ENCODE data around the gene TMEM109.
A peak's percentile ranks its signal among the peaks of the same experiment; 100 is the strongest.

The TMEM109 gene

DNA sequence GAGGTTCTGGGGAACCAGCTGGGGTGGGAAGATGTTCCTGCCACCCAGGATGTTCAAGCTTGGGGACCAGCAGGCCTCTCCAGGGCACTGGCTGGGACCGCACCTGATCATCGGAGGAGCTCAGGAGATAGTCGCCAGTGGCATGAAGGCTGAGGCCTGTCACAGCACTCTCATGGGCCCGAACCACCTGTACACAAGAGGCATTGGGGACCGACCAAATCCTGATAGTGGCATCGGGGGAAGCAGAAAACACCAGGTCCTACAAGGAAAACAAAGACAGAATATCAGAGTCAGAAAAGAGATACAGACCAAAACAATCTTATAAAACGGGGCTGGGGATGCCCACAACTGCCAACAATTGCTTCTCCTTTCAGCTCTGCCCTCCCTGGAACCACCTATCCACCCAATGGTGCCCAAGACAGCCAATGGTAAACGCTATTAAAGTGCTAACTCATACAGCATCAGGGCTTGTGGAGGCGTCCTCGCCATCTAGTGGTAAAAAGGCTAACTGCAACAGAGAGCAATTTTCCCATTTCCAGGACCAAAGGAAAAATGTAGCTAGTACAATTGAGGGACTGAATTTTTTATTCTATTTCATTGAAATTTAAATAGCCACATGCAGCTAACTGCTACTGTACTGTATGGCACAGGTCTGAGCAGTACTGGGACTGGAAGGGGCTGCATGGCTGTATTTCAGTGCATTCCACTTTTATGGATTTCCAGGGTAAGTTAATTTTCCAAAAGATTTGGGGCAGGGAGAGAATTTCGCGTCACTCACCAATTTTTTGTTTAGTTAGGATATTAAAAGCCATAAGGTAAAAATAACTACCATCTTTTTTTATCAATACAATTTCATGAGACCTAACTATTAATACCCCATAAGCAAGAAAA, 14.7 kb upstream of the TMEM109 start:
- H3K36me3 Mint-ChIP-seq (ENCODE audit: low read depth) = peaks cover 79% of the 10 kb centered on the region
- H3K4me3 Mint-ChIP-seq = peak overlapping the region in 1 of 3 experiments; percentile 36
- no peak overlapping the region for H3K27ac Mint-ChIP-seq
- H3K9me3 Mint-ChIP-seq = no peaks in the 10 kb centered on the region
- TF ChIP-seq, protein P1, sequence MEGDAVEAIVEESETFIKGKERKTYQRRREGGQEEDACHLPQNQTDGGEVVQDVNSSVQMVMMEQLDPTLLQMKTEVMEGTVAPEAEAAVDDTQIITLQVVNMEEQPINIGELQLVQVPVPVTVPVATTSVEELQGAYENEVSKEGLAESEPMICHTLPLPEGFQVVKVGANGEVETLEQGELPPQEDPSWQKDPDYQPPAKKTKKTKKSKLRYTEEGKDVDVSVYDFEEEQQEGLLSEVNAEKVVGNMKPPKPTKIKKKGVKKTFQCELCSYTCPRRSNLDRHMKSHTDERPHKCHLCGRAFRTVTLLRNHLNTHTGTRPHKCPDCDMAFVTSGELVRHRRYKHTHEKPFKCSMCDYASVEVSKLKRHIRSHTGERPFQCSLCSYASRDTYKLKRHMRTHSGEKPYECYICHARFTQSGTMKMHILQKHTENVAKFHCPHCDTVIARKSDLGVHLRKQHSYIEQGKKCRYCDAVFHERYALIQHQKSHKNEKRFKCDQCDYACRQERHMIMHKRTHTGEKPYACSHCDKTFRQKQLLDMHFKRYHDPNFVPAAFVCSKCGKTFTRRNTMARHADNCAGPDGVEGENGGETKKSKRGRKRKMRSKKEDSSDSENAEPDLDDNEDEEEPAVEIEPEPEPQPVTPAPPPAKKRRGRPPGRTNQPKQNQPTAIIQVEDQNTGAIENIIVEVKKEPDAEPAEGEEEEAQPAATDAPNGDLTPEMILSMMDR (IDR thresholded peaks at IDR 0.05; ENCODE audit: unreplicated experiment in 3 of 3) = peak; percentile 90 to 94 (median 93)
- no peaks in the 10 kb centered on the region for H3K27me3 Mint-ChIP-seq (ENCODE audit: low read depth)
- peaks cover 7% of the 10 kb centered on the region for H3K4me1 Mint-ChIP-seq

- no peak overlapping the region for H3K4me3 Mint-ChIP-seq
- H3K9me3 Mint-ChIP-seq = no peaks in the 10 kb centered on the region
- no peaks in the 10 kb centered on the region for H3K27me3 Mint-ChIP-seq (ENCODE audit: low read depth)
- peaks cover 11% of the 10 kb centered on the region for H3K4me1 Mint-ChIP-seq
- peaks cover 74% of the 10 kb centered on the region for H3K36me3 Mint-ChIP-seq (ENCODE audit: low read depth)
- H3K27ac Mint-ChIP-seq = no peak overlapping the region
- TF ChIP-seq, protein P1 (IDR thresholded peaks at IDR 0.05; ENCODE audit: unreplicated experiment in 3 of 3) = no peak
These were observed 14.0 kb upstream of the TMEM109 start for GRCh38 chr11:60899977-60900376.

GRCh38 chr11:60900673-60901404, 13.1 kb upstream of the TMEM109 start:
- no peaks in the 10 kb centered on the region for H3K9me3 Mint-ChIP-seq
- H3K4me1 Mint-ChIP-seq = peaks cover 20% of the 10 kb centered on the region
- H3K4me3 Mint-ChIP-seq = no peak overlapping the region
- H3K36me3 Mint-ChIP-seq (ENCODE audit: low read depth) = peaks cover 65% of the 10 kb centered on the region
- TF ChIP-seq, protein P1 (IDR thresholded peaks at IDR 0.05; ENCODE audit: unreplicated experiment in 3 of 3) = no peak
- no peaks in the 10 kb centered on the region for H3K27me3 Mint-ChIP-seq (ENCODE audit: low read depth)
- H3K27ac Mint-ChIP-seq = no peak overlapping the region

- Mint-ChIP-seq H3K4me3 (peak overlapping the region in 2 of 3 experiments; percentile 61 to 72), H3K27ac (no peak overlapping the region), H3K9me3 (no peaks in the 10 kb centered on the region), H3K27me3 (ENCODE audit: low read depth) (no peaks in the 10 kb centered on the region), H3K36me3 (ENCODE audit: low read depth) (peaks cover 50% of the 10 kb centered on the region), H3K4me1 (peaks cover 32% of the 10 kb centered on the region)
- TF ChIP-seq, protein P1 (IDR thresholded peaks at IDR 0.05; ENCODE audit: unreplicated experiment in 3 of 3) = no peak
These were observed 11.3 kb upstream of the TMEM109 start for GRCh38 chr11:60902625-60903024.

GRCh38 chr11:60905047-60905446, 8.9 kb upstream of the TMEM109 start:
- Mint-ChIP-seq H3K27me3 (ENCODE audit: low read depth) (peaks cover 5% of the 10 kb centered on the region), H3K36me3 (ENCODE audit: low read depth) (peaks cover 29% of the 10 kb centered on the region), H3K4me3 (peak overlapping the region; percentile 86 to 94 (median 90)), H3K4me1 (peaks cover 32% of the 10 kb centered on the region), H3K9me3 (no peaks in the 10 kb centered on the region), H3K27ac (peak overlapping the region; percentile 39 to 95 (median 61))
- TF ChIP-seq, protein P1 (IDR thresholded peaks at IDR 0.05; ENCODE audit: unreplicated experiment in 3 of 3) = no peak

Measured in nephron (organoid).